Mucosa of stomach (tissue), 1 donor: ENCODE results near the gene SHH.

Experiments
- H3K27me3 ChIP-seq: one replicate; pipeline ENCODE4 v1.7.0; 2013; ENCODE audit warnings: mild to moderate bottlenecking, low read length; ENCODE audit not compliant: control insufficient read depth, insufficient read depth
- H3K36me3 ChIP-seq: one replicate; pipeline ENCODE4 v1.7.0; 2013; ENCODE audit warnings: low read length; ENCODE audit not compliant: control insufficient read depth, insufficient read depth
- H3K4me1 ChIP-seq: one replicate; pipeline ENCODE4 v1.7.0; 2013; ENCODE audit warnings: mild to moderate bottlenecking, low read length; ENCODE audit not compliant: control insufficient read depth, insufficient read depth
- H3K4me3 ChIP-seq: one replicate; pipeline ENCODE4 v1.7.0; 2013; ENCODE audit warnings: low read length
- H3K9ac ChIP-seq: one replicate; pipeline ENCODE4 v1.7.0; 2013; ENCODE audit warnings: mild to moderate bottlenecking, low read length, moderate library complexity
- H3K9me3 ChIP-seq: one replicate; pipeline ENCODE4 v1.7.0; 2013; ENCODE audit warnings: mild to moderate bottlenecking, low read length, moderate library complexity; ENCODE audit not compliant: control insufficient read depth
- donor health status: Pancreatic carcinoma.

The SHH gene

DNA sequence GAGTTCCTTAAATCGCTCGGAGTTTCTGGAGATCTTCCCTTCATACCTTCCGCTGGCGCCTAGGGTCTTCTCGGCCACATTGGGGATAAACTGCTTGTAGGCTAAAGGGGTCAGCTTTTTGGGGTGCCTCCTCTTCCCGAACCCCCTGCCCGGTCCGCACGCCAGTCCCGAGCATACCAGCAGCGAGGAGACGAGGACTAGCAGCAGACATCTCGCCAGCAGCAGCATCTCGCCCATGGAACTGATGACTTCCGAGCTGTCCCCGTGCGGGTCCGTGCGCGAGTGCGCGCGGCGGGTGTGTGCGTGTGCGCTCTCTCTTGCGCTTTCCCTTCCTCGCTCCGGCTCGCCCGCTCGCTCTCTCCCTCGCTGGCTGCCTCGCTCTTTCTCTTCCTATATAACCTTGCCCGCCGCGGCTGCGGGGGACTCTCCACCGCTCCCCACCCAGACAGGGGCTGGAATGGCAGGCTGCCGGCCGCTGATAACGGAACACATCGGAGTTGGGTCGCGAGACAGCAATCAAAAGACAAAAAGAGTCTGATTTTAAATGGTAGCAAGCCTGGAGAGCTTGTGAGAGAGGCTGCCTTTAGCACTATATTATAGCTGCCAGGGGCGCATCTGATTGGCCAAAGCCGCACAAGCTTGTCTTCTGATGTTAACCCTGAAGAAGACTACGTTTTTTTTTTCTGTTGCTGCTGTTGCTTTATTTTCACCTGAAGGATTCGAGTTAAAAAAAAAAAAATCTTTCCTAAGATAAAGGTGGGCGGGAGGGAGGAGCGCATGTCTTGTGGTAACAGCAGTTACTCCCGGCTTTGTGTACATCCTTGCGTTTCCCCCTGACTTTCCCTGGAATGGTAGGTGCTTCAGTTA, at the start of gene SHH:
SHH (minus strand) TSS at position 569 of the 867 bp plus-strand sequence; CDS start at position 228, 341 bp downstream.
- Histone ChIP-seq H3K9me3 (no peaks in the 10 kb centered on the region), H3K27me3 (peaks cover 30% of the 10 kb centered on the region), H3K36me3 (no peaks in the 10 kb centered on the region), H3K4me1 (peaks cover 32% of the 10 kb centered on the region), H3K9ac (peak within 1 kb of the TSS; percentile 72), H3K4me3 (peak within 1 kb of the TSS; percentile 68)

DNA sequence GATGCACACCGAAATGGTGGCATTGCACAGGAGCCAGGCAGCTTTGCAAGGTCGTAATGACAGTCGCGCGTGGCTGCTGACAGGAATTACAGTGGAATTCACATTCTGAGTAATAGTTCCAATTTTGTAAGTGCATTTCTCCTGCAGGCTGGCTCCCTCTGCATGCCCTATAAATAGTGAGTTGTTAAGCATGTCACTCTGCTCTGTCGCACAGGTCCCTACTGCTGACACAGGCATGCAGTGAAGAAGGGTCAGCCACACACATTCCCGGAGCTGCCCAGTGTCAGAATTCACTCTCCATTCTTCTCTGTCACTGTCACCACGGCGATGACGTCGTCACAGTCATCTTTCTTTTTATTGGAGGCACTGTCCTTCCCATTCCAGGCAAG, 49.2 kb upstream of the SHH start:
- no peak overlapping the region for H3K9ac ChIP-seq
- no peak overlapping the region for H3K4me3 ChIP-seq
- H3K9me3 ChIP-seq, result no peaks in the 10 kb centered on the region
- H3K4me1 ChIP-seq, result peaks cover 46% of the 10 kb centered on the region
- no peaks in the 10 kb centered on the region for H3K27me3 ChIP-seq
- H3K36me3 ChIP-seq, result no peaks in the 10 kb centered on the region

DNA sequence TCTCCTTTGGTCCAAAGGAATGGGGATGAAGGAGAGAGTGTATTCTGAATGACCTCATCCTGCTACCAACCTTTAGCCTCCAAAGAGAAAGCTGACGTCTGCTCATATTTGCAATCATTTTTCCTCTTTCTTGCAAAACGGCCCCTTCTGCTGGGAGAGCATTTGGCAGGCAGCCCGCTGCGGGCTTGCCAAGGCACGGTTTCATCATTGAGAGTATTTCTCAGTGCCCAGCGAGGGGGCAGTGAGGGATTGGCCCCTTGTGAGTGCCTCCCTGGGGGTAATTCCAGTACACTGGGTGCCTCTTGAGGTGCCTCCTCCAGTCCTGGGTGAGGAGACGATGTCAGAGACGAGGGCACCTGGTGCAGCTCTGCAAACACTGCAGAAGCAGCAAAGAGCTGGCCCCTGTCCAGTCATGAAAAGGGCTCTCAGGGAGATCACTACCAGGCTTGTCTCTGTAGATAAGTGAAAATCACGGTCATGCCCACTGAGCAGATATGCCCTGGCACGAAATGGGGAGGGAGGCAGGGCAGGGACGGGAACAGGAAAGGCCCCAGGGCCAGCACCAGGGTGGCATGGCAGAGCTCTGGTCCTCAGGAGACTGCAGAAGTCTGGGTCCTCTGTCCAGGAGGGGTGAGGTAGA, 48.7 kb upstream of the SHH start:
- Histone ChIP-seq H3K4me1 (peaks cover 41% of the 10 kb centered on the region), H3K27me3 (no peaks in the 10 kb centered on the region), H3K9me3 (no peaks in the 10 kb centered on the region), H3K36me3 (no peaks in the 10 kb centered on the region), H3K9ac (no peak overlapping the region), H3K4me3 (no peak overlapping the region)

DNA sequence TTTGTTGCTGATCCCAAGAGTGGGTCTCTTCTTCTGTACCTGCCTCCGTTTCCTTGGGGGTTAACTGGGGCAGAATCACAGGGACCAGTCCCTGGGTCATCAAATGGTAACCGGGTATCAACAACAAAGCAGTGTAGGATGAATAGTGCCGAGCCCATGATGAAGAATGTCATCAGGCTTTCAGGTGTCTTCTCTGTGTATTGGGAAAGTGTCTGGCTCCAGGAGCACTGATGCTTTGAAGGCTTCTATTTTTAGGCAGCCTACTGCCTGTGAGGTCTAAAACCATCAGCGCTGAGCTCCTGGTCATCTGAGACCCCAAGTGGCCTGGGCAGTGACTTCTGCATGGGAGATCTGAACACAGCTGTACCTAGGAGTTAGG, 48.2 kb upstream of the SHH start:
- H3K4me1 ChIP-seq, result peaks cover 36% of the 10 kb centered on the region
- no peak overlapping the region for H3K9ac ChIP-seq
- H3K4me3 ChIP-seq, result no peak overlapping the region
- H3K9me3 ChIP-seq, result no peaks in the 10 kb centered on the region
- no peaks in the 10 kb centered on the region for H3K27me3 ChIP-seq
- no peaks in the 10 kb centered on the region for H3K36me3 ChIP-seq

DNA sequence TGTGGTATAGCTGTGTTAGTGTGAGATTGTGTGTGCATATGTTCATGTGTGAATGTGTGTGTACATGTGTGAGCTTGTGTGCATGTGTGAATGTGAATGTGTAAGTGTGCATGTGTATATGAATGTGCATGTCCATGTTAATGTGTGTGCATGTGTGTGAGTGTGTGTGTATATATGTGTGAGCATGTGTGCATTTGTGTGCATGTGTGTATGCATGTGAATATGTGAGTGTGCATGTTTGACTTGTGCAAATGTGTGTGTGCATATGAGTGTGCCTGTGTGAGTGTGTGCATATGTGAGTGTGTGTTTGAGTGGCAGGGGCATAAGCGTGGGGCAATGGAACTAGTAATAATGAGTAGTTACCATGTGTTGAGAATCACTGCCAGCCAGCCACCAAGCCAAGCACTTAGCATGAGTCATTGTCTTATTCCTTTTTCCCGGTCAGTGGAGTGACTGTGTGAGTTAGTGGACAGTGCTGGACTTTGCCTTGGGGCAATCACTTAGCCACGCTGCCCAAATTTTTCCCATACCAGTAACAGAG, 46.3 kb upstream of the SHH start:
- no peaks in the 10 kb centered on the region for H3K36me3 ChIP-seq
- no peaks in the 10 kb centered on the region for H3K9me3 ChIP-seq
- no peaks in the 10 kb centered on the region for H3K27me3 ChIP-seq
- H3K4me1 ChIP-seq, result peaks cover 28% of the 10 kb centered on the region
- no peak overlapping the region for H3K9ac ChIP-seq
- no peak overlapping the region for H3K4me3 ChIP-seq

DNA sequence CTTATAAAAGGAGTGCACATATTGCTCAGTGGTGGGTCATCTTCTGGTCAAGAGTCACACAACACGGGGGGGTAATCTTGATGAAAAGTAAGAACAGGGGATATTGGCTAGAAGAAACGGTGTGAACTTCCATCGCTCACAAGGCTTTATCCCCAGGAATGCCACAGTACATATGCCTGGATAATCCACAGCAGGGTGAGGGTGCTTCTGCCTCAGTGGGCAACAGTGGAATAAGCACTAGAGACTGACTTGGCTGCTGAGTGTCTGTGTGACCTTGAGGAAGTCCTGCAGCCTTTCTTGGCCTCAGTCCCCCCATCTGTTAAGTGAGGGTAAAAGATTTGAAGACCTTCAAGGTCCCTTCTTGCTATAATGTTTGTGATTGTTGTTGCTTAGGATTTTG, 44.9 kb upstream of the SHH start:
- H3K4me3 ChIP-seq, result no peak overlapping the region
- no peaks in the 10 kb centered on the region for H3K36me3 ChIP-seq

DNA sequence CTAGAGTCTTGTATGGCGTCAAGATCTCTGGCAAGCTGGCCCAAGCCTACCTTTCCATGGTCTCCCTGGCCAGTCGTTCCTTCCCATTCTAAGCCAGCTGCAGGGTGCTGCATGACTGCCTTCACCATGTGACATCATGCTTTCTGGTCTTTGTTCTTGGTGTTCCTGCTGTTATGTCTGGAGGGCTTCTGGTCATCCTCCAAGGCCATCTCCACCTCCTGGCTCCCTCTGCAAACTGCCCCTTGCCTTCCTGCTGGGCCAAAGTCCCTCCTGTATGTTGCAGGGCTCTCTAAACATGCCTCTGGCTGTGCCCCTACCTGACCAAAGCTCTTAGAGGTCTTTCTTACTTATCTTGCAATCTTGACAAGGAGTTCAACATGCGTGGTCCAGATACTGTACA, 44.4 kb upstream of the SHH start:
- Histone ChIP-seq H3K4me3 (no peak overlapping the region), H3K9me3 (no peaks in the 10 kb centered on the region), H3K27me3 (no peaks in the 10 kb centered on the region), H3K9ac (no peak overlapping the region), H3K4me1 (peaks cover 20% of the 10 kb centered on the region), H3K36me3 (no peaks in the 10 kb centered on the region)

More for the DNA sequence above, 44.9 kb upstream of the SHH start:
- Histone ChIP-seq H3K9ac (no peak overlapping the region), H3K27me3 (no peaks in the 10 kb centered on the region), H3K9me3 (no peaks in the 10 kb centered on the region), H3K4me1 (peaks cover 23% of the 10 kb centered on the region)

DNA sequence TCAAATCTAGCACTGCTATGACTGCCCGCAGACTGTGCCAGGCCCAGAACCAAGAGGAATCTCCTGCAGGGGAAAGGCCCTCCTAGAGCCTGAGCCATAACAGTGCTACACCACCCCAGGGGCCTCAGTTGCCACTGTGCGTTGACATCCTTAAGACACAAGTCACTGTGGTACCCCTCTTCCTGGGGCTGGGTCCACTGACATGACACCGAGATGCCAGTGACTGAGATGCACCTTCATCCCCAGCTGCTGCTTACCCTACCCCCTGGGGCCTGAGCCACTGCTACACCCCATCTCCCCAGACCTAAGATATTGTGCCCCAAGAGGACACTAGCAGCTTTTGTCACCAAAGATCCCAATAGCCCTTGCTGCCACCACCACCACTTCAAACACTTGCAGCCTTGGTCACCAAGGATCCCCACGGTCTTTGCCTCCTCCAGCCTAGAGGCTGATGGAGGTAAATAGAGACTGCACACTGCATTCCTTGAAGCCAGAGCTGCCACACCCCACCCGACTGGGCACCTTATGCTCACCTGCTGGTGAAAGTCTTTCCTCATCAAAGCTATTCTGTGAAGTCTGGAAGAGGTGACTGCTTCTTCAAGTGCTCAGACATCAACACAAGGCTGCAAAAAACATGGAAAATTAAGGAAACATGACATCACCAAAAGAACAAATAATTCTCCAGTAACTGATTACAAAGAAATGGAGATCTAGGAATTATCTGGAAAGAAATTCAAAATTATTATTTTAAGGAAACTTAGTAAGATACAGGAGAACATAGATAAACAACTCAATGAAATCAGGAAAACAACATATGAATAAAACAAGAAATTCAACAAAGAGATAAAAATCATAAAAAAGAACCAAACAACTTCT, 40.4 kb upstream of the SHH start:
- no peak overlapping the region for H3K9ac ChIP-seq
- H3K9me3 ChIP-seq, result no peaks in the 10 kb centered on the region
- H3K4me1 ChIP-seq, result peaks cover 5% of the 10 kb centered on the region
- no peak overlapping the region for H3K4me3 ChIP-seq
- H3K36me3 ChIP-seq, result no peaks in the 10 kb centered on the region
- H3K27me3 ChIP-seq, result no peaks in the 10 kb centered on the region

DNA sequence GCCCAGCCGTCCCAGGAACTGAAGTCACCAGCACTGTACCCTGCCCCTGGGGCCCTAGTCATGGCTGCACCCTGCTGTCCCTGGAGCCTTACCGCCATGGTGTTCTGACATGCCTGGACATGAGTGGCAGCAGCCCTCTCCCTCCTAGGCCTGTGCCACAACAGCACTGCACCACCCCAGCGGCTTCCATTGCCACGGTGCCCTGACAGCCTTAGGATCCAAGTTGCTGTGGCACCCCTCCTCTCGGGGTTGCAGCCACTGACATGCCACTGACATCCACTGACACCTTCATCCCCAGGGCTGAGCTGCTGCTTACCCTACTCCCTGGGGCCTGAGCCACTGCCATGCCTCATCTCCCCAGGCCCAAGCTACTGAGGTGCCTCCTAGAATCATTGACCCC, 39.6 kb upstream of the SHH start:
- Histone ChIP-seq H3K36me3 (no peaks in the 10 kb centered on the region), H3K9ac (no peak overlapping the region), H3K27me3 (no peaks in the 10 kb centered on the region), H3K9me3 (no peaks in the 10 kb centered on the region), H3K4me1 (peaks cover 5% of the 10 kb centered on the region), H3K4me3 (no peak overlapping the region)

DNA sequence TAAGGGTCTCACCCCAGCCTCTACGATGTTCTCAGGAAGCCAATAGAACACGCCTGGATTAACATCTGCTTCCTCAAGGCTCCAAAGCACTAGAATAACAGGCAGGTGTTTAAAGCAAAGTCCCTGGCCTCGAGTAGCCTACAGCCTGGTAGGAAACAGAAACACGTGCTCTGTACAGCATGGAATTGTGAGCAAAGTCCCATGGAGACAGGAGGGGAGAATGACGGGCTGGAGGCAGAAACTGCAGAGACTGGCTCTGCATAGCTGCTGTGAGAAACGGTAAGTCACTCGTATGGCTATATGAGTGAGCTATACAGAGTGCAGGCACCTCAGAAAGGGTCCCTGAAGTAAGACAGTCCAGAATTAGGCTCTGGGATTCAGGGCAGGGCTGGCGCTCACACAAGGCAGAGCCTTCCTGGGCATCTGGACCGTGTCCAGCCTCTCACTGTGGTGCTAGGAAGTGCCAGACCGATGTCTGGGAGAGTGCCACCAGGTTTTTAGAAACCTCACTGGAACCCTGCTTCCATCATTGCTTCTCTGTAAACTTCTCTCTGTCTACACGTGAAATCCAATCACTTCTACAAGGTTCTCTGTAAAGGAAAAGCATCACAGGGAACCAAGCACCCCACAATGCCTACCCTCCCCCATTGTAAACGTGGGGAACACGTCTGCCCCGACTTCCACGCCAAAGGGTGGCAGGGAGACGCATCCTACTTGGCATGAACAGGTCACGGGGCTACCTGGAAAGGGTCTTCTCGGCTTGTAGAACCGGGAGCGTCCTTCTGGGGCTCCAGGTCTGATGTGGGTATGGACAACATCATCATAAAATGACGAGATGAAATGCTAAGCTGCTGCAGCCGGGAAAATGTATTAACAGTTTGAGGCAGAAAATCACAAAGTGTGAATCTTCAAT, 38.8 kb upstream of the SHH start:
- Histone ChIP-seq H3K27me3 (no peaks in the 10 kb centered on the region), H3K4me3 (no peak overlapping the region), H3K4me1 (peaks cover 5% of the 10 kb centered on the region), H3K9me3 (no peaks in the 10 kb centered on the region), H3K9ac (no peak overlapping the region), H3K36me3 (no peaks in the 10 kb centered on the region)

DNA sequence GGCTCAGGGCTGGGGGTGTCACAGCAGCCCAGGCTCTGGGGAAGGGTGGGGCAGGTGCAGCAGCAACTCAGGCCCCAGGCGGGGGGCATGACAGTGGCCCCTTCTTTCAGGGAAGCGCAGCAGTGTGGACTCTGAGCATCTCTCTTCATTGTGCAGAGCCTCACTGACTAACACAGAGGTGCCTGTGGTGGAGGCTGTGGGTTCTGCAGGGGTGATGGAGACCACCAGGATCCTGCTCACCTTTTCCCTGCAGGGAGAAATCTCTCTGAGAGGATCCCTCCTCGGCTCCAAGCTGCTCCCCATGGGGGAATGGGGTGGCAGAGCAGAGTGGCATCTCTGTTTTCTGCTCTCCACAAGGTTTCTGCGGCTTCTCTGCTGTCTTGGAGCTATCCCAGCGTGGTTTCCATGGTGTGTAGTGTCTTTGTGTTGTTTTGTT, 37.8 kb upstream of the SHH start:
- H3K27me3 ChIP-seq, result no peaks in the 10 kb centered on the region
- H3K9ac ChIP-seq, result no peak overlapping the region
- no peaks in the 10 kb centered on the region for H3K9me3 ChIP-seq
- H3K4me1 ChIP-seq, result peaks cover 8% of the 10 kb centered on the region
- no peak overlapping the region for H3K4me3 ChIP-seq
- no peaks in the 10 kb centered on the region for H3K36me3 ChIP-seq
